HG02981 (cell line): Measurements from ENCODE around the gene SPSB2.
A peak's percentile ranks its signal among the peaks of the same experiment; 100 is the strongest.

Experiments
- ATAC-seq: cut with Tn5 transposase; IDR thresholded peaks from one replicate; pipeline ENCODE4 v1.9.1; 2021; ENCODE audit warnings: mild to moderate bottlenecking, moderate library complexity; ENCODE audit not compliant: unreplicated experiment

SPSB2 gene

DNA sequence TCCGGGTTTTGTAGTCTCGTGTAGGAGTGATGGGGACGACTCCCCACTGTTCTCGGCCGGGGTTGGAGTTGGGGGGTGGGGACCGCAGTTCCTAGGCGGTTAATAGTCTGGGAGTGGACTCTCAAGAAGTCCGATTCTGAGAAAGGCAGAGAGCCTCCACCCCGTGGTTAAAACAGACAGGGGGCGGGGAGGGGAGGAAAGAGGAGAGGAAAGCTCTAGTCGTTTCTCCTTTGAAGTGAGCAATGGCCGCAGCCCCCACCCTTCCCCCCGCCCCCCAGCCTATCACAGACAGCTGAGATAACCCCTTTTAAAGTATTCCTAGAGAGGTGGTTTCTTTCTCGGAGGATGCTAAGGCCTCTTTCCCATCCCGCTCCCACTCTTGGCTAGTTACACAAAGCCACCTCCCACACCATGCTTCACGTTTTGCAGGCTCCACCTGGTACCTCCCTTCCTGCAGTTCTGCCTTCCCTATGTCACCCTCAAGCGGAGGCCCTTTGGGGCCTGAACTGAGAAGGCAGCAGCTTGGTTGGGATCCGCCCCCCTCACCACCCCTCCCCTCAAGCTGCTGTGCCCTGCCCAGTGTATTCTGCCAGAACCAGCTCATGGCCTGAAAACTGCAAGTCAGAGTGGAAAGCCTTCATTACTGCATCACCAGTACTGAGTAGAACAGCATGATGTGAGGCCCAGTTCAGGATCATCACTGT, 20.3 kb downstream of the SPSB2 start:
- no peak for ATAC-seq

DNA sequence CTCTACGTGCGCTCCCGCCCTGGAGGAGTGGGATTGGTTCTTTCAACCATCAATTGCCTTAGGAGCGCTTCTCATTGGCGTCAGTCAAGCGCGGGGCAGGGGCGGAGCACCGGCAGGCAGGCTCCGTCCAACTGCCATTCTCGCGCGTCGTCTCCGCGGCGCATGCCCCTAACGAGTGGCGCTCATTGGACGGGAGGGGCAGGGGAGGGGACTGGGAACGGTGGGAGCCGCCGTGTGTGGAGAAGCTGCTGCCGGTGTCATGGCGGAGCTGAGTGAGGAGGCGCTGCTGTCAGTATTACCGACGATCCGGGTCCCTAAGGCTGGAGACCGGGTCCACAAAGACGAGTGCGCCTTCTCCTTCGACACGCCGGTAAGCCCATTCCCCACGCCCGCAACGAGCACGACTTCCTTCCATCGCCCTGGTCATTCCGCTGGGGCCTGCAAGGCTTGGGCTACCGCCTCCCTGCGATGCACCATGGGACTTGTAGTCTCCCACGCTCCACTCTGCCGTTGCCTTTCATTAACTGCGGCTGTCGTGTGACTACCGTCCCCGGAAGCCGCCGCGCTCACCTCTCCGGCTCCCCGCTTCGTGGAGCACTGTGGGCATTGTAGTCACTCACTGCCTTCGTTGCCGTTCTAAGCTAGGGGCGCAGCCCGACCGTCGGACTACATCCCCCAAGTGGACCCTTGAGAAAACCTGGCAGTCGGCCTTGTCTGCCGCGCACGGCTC, 21.0 kb downstream of the SPSB2 start, which contains the start of gene USP5:
USP5 (plus strand) TSS at position 230 of the 730 bp plus-strand sequence; CDS start at position 260, 30 bp downstream.
- peak; percentile 69 for ATAC-seq

DNA sequence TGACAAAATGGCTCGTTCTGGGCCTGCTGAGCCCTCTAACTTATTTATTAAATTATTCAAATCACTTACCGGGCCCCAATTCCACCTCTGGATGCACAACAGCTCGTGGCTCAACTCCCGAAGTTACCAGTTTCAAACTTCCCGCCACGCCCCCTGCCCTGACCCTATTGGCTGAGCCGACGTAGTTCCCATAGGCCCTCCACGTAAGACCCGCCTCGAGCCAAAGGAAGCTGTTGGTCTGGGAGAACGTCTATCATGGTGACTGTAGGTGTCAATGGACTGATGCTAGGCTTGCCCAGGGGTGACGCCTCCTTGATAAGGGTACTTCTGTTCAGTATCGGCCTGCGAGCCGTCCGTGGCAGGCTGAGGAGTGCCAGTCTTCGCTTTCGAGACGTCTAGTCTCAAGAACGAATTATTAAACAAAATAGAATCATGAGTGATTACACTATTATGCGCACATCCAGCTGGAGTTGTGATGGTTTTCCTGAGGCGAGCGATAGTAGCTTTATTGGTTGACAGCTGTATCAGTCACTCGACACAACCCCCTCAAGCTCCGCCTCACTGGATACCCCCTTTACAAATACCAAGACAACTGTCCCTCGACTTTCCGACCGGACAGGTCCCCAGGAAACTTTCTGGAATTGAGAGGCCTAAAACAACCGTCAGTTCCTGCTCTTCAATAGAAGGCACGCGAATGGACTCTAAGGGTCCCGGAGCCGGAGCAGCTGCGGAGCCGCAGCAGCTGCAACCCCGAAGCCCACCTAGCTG, 21.8 kb downstream of the SPSB2 start, which contains the start of gene CDCA3:
CDCA3 (minus strand) TSS at position 134 of the 768 bp plus-strand sequence. CDS start 334 bp downstream, outside the sequence.
- ATAC-seq = peak; percentile 53

DNA sequence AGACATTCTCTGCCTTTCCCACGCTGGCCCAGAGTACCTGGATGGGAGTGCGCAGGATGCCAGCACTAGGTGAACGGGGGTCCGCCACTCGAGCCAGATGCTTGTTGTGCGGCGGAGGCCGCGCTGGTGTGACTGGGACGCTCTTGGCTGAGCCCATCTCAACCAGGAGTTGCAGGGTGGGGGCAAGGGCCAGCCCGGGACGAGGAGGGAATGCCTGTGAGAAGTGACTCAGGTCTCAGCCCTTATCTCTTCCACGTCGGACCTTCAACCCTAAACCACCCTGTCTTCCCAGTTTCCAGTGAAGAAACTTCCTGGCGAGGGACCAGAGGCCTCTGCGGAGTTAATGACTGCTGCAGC, 22.3 kb downstream of the SPSB2 start:
- ATAC-seq = no peak

DNA sequence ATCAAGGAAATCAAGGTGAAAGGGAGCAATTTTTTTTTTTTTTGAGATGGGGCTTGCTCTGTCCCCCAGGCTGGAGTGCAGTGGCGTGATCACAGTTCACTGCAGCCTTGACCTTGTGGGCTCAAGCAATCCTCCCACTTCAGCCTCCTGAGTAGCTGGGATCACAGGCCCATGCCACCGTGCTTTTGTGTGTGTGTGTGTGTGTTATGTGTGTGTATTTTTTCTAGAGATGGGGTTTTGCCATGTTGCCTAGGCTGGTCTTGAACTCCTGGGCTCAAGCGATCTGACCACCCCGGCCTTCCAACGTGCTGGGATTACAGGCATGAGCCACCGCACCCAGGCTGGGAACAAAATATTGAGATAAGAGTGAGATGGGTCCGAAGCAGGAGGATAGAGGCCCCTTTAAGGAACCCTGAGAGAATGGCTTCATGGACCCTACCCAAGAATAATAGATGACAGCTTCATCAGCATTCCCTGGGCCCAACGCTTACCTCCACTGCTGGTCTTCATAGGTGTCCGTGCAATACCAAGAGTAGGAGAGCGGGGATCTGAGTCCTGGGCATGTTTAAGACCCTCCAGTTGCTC, 23.0 kb downstream of the SPSB2 start:
- no peak for ATAC-seq

DNA sequence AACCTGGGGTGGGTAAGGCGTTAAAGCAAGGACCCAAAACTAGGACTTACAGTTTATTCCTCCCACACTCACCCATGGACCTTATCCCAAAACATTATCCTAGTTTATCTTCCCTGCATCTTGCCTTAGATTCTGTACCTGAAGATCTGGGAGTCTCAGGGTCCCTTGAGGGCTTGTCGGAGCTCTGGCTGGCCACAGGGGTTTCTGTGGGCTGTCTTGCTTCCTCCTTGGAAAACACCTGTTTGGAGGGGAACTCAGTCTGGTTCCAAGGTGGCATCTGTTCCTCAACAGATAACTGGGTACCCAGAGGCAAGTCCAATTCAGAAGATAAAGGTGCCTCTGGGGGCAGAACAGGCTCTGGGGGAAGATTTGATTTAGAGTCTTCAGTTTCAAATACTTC, 23.7 kb downstream of the SPSB2 start:
- ATAC-seq = no peak

DNA sequence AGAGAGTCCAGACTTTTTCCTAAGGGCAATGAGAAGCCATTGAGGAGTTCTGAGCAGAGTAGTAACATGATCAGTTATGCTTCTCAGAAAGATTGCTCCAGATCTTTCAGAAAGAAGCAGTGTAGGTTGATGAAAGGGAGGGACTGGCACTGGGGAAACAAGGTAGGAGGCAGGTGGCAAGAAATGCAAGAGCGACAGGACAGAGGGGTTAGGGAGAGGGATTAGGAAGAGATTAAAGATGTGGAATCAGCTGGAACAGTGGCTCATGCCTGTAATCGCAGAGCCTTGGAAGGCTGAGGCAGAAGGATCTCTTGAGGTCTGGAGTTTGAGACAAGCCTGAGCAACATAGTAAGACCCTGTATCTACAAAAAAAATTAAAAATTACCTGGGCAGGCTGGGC, 25.4 kb downstream of the SPSB2 start:
- no peak for ATAC-seq

DNA sequence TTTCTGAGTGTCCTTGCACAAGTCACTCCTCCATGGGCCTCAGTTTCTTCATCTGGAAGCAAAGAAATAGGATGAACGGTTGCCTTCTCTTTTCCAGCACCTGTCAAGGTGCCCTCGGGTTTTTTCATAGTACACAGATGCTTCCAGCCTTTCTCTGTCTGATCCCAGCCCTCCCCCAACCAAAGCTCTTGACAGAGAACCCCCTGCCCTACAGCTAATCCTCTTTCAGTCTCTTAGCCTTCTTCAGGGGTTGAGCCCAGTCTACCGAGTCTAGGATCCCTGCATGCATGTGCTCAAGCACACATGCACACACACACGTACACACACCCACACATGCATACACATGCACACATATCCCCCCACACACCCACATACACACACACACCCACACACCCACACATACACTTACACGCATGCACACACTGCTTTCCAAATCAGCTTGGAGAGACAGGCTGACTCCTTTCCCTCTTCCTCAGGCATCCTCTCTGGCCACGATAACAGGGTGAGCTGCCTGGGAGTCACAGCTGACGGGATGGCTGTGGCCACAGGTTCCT, 26.7 kb downstream of the SPSB2 start:
- ATAC-seq = no peak

DNA sequence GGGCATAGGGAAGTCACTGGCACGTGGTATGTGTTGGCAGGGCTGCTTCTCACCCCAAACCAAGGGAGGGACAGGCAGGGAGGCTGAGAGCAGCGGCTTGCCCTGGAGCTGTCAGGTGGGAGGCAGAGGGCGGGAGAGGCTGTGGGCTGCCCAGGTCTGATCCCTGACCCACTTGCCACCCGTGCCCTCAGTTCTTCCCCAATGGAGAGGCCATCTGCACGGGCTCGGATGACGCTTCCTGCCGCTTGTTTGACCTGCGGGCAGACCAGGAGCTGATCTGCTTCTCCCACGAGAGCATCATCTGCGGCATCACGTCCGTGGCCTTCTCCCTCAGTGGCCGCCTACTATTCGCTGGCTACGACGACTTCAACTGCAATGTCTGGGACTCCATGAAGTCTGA, 27.7 kb downstream of the SPSB2 start:
- ATAC-seq = no peak

DNA sequence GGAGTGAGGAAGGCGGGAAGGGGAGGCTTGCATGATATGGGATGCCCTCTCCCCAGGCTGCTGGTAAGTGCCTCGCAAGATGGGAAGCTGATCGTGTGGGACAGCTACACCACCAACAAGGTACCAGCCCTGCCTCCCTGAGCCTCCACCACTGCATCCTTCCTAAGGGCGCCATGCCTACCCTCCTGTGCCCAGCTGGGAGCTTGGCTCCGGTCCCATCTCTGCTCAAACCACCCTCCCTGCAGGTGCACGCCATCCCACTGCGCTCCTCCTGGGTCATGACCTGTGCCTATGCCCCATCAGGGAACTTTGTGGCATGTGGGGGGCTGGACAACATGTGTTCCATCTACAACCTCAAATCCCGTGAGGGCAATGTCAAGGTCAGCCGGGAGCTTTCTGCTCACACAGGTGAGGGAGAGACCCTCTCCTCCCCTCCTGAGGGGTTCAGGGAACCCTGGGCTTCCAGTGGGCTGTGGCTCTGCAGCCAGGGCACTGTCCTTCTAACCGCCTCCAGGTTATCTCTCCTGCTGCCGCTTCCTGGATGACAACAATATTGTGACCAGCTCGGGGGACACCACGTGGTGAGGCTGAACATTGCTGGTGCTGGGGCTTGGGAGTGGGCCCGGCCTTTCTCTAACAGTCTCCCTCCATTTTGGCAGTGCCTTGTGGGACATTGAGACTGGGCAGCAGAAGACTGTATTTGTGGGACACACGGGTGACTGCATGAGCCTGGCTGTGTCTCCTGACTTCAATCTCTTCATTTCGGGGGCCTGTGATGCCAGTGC, 29.8 kb downstream of the SPSB2 start:
- ATAC-seq = no peak

DNA sequence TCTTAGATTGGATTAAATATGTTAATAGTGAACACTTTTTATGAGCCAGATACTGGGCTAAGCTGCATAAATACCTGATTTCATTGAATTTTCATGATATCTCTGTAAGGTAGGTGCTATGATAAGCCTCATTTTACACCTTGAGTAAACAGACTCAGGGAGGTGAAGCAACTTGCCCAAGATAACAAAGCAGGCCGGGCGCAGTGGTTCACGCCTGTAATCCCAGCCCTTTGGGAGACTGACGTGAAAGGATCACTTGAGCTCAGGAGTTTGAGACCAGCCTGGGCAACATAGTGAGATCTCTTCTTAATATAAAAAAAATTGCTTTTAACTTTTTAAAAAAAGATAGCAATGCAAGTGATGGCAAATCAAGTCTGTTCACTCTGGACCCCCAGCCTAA, 31.0 kb downstream of the SPSB2 start:
- no peak for ATAC-seq

DNA sequence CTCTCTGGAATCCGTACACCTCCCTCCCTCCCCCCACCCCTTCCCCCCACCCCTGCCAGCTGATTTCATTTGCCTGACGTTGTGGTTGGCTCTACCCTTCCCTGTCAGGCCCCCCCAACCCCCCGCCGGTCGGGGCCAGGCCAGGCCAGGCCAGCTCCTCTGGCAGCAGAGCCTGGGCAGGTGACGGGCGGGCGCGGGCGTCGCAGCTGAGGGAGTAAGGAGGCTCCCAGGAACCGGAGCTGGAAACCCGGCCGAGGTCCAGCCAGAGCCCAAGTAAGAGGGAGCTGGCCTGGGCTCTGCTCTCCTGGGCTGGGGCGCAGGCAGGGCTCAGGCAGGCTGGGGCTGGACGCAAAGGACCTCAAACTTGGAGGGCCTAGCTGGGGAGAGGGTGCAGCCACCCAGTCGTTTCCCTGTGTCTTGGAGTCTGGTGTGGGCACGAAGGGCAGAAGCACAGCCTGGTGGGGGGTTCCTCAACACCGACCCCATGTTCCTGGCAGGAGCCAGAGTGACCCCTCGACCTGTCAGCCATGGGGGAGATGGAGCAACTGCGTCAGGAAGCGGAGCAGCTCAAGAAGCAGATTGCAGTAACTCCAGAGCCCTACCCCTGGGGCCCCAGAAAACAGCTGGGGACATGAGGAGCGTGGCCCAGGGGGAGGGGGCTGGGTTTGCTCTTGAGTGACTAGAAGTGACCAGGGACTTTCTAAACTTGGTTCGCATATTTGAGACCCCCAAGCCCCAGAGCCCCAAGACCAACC, 32.2 kb downstream of the SPSB2 start, which contains the start of gene GNB3:
GNB3 (plus strand) TSS at position 165 of the 755 bp plus-strand sequence; CDS start at position 528, 363 bp downstream.
- no peak for ATAC-seq

DNA sequence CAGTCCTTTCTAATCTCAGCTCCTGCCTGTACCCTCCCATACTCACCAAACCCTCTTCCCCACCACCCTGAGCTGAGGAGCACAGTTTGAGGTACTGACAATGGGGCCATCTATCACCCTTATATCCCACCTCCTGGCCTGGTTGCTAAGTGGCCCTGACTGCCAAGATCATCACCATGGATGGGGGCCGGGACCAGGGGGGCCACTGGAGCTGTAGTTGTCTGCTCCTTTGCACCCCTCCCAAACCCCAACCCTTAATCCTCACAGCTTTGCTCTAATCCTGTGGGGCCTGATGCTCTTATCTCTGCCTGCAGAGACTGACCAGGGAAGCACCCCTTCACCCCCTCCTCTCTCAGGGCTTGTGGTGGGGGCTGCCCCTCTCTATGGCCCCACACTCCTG, 32.8 kb downstream of the SPSB2 start:
- ATAC-seq = no peak

DNA sequence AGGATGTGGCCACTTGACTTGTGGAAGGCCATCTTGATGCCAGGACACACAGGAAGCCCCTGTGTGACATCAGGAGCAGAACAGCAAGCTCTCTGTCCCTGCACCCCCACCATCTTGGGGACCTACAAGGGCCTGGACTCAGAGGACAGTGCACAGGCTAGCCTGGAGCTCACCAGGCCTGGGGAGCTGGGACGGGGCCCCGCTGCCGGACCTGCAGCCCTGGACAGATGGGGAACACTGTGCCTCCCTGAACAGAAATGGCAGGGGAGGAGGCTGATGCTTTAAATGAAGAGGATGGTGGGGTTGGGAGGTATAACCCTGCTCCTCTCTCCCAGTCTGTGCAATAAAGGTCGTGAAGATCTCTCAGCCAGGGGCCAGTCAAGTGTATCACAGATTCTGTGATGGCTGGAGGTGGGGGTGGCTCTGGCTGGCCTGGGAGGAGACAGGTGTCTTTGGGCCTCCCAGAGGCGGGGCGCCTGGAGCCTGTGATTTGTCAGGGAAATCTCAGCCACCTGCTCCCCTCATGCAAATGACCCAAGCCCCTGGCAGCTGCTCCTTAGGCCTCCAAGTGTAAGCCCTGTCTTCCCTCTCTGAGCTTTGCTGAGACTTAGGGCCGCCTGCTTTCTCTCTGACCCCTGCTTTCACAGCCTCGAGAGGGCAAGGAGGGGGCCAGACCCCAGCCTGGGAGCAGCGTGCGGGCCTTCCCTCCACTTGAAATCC, 33.5 kb downstream of the SPSB2 start:
- ATAC-seq = peak; percentile 72

DNA sequence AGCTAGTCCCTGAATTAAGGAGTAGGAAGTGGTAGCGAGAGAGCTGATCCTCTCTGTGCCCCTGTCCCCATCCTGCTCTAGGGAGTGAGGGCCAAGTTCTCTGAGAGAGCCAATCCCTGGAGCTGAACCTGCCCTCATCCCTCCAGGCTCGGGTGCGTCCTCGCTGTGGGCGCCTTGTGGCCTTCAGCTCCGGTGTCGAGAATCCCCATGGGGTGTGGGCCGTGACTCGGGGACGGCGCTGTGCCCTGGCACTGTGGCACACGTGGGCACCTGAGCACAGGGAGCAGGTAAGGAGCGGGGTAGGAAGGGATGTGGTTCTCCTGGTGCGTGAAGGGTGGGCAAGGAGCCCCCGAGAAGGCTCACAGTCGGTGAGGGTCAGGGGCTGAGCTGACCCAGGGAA, 34.2 kb downstream of the SPSB2 start:
- ATAC-seq = no peak

DNA sequence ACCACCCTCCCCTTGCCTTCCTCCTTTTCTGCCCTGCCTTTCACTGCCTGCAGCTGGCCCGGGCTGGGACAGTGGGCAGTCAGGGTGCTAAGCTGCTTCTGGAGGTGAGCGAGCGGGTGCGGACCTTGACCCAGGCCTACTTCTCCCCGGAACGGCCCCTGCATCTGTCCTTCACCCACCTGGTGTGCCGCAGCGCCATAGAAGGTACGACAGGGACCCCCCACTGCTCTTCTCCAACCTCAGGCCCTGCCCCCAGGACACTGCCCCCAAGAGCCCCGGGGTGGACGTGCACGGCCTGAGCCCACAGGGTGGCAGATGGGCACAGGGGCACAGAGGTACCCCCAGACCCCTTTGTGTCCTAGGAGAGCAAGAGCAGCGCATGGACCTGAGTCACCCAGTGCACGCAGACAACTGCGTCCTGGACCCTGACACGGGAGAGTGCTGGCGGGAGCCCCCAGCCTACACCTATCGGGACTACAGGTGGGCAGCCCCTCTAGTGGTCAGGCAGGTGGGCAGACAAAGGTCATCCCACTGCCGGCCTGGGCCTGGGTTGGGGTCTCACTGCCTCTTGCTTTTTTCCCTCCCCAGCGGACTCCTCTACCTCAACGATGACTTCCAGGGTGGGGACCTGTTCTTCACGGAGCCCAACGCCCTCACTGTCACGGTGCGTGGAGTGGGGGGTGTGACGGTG, 35.6 kb downstream of the SPSB2 start:
- ATAC-seq = no peak

DNA sequence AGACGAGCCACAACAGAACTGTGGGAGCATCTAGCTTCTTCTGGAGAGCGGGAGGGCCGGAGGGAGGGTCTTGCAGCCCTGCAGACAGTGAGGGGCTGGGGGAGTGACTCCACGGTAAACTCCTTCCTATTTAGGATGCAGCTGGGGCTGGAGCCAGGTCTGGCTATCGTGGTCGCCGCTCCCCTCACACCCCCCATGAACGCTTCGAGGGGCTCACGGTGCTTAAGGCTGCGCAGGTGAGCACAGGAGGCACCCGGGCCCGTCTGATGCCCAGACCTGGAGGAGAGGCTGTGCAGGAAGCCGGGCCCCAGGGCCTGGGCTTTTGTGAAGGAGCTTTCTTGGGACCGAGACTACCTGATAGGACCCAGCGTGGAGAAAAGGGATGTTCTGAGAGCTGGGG, 36.3 kb downstream of the SPSB2 start:
- no peak for ATAC-seq

DNA sequence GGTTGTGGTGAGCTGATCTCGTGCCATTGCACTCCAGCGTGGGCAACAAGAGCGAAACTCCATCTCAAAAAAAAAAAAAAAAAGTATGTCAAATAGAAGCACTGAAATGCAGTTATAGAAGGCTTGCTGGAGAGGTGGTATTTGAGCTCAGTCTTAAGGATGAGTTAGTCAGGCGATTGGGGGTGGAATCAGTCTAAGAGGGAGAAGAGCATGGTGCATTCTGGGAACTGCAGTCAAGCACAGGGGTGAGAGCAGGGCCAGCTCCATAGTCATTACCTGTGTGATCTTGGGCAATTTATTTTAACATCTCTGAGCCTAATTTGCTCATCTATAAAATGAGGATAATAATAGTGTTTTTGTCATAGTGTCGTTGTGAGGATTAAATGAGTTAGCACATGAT, 38.2 kb downstream of the SPSB2 start:
- ATAC-seq = no peak
